GM19023 (cell line): ENCODE data around the gene METTL13.
A peak's percentile ranks its signal among the peaks of the same experiment; 100 is the strongest.

ENCODE experiments used
- ATAC-seq: cut with Tn5 transposase; IDR thresholded peaks from one replicate; pipeline ENCODE4 v1.9.1; 2021; ENCODE audit warnings: mild to moderate bottlenecking, moderate library complexity; ENCODE audit not compliant: unreplicated experiment

METTL13 gene

GRCh38 chr1:171841931-171842761 lies 60.7 kb downstream of the METTL13 start:
- peak; percentile 8 for ATAC-seq

GRCh38 chr1:171844381-171844780 lies 62.9 kb downstream of the METTL13 start:
- no peak for ATAC-seq

GRCh38 chr1:171845998-171846397 lies 64.5 kb downstream of the METTL13 start:
- no peak for ATAC-seq
